HepG2 (cell line): ENCODE results near the gene ZDHHC3. TPM values are rescaled to one million over a fixed set of nuclear protein-coding genes. Genes with fewer than 3 reads are reported as not detected.

ENCODE experiments used
- ATAC-seq: fragments of 200-7000 bp; cut with Tn5 transposase; 3 replicates; pipeline ENCODE4 v1.9.1; 2020; ENCODE audit warnings: mild to moderate bottlenecking, moderate library complexity
- BruUV-seq: library from RNA; stranded (reverse); fragments of 400-500 nt; replicated peaks from 2 replicates; lab custom pipeline; 2021; lab: Mats Ljungman, UMichigan
- CTCF ChIA-PET: fragments of 300-600 bp; formaldehyde crosslinking; extraction: SDS; loops from one replicate; lab custom pipeline; 2021; ENCODE audit warnings: low total read pairs, inconsistent platforms, low intra/inter-chr PET ratio; lab: Yijun Ruan, JAX
- POLR2A ChIA-PET: fragments of 350-600 bp; sonication (Branson Sonifier 250); formaldehyde crosslinking; loops from one replicate; lab custom pipeline; 2020; ENCODE audit warnings: antibody characterized with exemption, inconsistent platforms; lab: Yijun Ruan, JAX
- DNase-seq: peaks from one replicate; pipeline ENCODE4 v3.0.0-alpha.2; 2015; ENCODE audit warnings: low spot score
- FAIRE-seq: peaks from 3 replicates; lab custom pipeline; 2011; peaks lifted over from hg19 to GRCh38; lab: Jason Lieb, UNC
- H2AFZ ChIP-seq: one replicate; pipeline ENCODE4 v1.6.1; 2011; ENCODE audit warnings: low read length, inconsistent platforms
- H3K27ac ChIP-seq: fragments of 300-600 bp; 3 replicates; pipeline ENCODE4 v1.8.0; 2011; ENCODE audit warnings: mixed run types, mild to moderate bottlenecking, mixed read lengths, low read length, inconsistent platforms; ENCODE audit not compliant: insufficient read depth; ENCODE audit errors: extremely low read length
- H3K27me3 ChIP-seq, 2 experiments: fragments of 200-600 bp in 1 of 2; 2 replicates in 1 of 2; 3 replicates in 1 of 2; pipeline versions ENCODE4 v1.6.0 to v1.8.0; 2011; ENCODE audit warnings: low read length in 2 of 2, mild to moderate bottlenecking in 2 of 2, moderate library complexity in 2 of 2, inconsistent platforms in 1 of 2; ENCODE audit not compliant: insufficient read depth in 2 of 2, control insufficient read depth in 1 of 2
- H3K36me3 ChIP-seq, 2 experiments: fragments of 200-600 bp in 1 of 2; replicated peaks in 1 of 2; 2 replicates in 1 of 2; 3 replicates in 1 of 2; pipeline versions ENCODE4 v1.5.1 to v1.8.0; 2011; ENCODE audit warnings: low read length in 2 of 2, inconsistent platforms in 1 of 2; ENCODE audit not compliant: insufficient read depth in 2 of 2, control insufficient read depth in 1 of 2
- H3K4me1 ChIP-seq: 2 replicates; pipeline ENCODE4 v1.5.1; 2012; ENCODE audit warnings: low read length, inconsistent platforms; ENCODE audit not compliant: insufficient read depth
- H3K4me2 ChIP-seq: 2 replicates; pipeline ENCODE4 v1.6.0; 2011; ENCODE audit warnings: low read depth, low read length, inconsistent platforms
- H3K4me3 ChIP-seq, 3 experiments: fragments of 200-600 bp in 1 of 3; sonication (generic), shearing (Covaris generic) in 1 of 3; replicated peaks in 1 of 3; 2 replicates each; pipeline ENCODE4 v1.5.1; 2011 to 2016; ENCODE audit warnings: low read length in 3 of 3, inconsistent platforms in 2 of 3, low read depth in 2 of 3, mild to moderate bottlenecking in 2 of 3, control low read depth in 1 of 3, mixed read lengths in 1 of 3; ENCODE audit not compliant: insufficient read depth in 1 of 3
- H3K79me2 ChIP-seq: one replicate; pipeline ENCODE4 v1.6.1; 2011; ENCODE audit warnings: low read length, inconsistent platforms; ENCODE audit not compliant: insufficient read depth
- H3K9ac ChIP-seq: 2 replicates; pipeline ENCODE4 v1.6.0; 2011; ENCODE audit warnings: mild to moderate bottlenecking, low read depth, low read length, inconsistent platforms; ENCODE audit not compliant: insufficient read depth
- H3K9me3 ChIP-seq: 2 replicates; pipeline ENCODE4 v1.5.1; 2012; ENCODE audit warnings: mild to moderate bottlenecking, low read length
- H4K20me1 ChIP-seq: 2 replicates; pipeline ENCODE4 v1.6.0; 2011; ENCODE audit warnings: inconsistent platforms, mild to moderate bottlenecking, low read length, moderate library complexity; ENCODE audit not compliant: insufficient read depth
- CEBPB ChIP-seq: IDR thresholded peaks from 2 replicates; pipeline ENCODE4 v1.6.1; 2011; ENCODE audit warnings: low read depth, low read length, improper control_type of control experiment, borderline replicate concordance
- CHD2 ChIP-seq: IDR thresholded peaks from 2 replicates; pipeline ENCODE4 v1.6.1; 2011; ENCODE audit warnings: low read depth, low read length, improper control_type of control experiment
- ESRRA ChIP-seq: sonication (generic); formaldehyde crosslinking; IDR thresholded peaks from 2 replicates; pipeline ENCODE4 v1.5.1; 2020; ENCODE audit warnings: mild to moderate bottlenecking, low read depth, missing genetic modification reagents
- FOXA1 ChIP-seq, 2 experiments: fragments of 450-650 bp in 1 of 2; sonication (generic) in 1 of 2; formaldehyde crosslinking in 1 of 2; IDR thresholded peaks; 2 replicates each; pipeline versions ENCODE4 v1.4.0 to v1.6.1; 2016 to 2020; ENCODE audit warnings: missing genetic modification reagents in 1 of 2
- GATA4 ChIP-seq: sonication (generic); IDR thresholded peaks from 2 replicates; pipeline ENCODE4 v1.6.1; 2016; ENCODE audit warnings: antibody characterized with exemption, low read depth, borderline replicate concordance
- GTF3A ChIP-seq: sonication (generic); formaldehyde crosslinking; conservative IDR thresholded peaks from 2 replicates; pipeline ENCODE4 v1.4.0; 2020; ENCODE audit warnings: mild to moderate bottlenecking, missing genetic modification reagents
- HDAC1 ChIP-seq: sonication (generic); formaldehyde crosslinking; IDR thresholded peaks from 2 replicates; pipeline ENCODE4 v1.5.1; 2020; ENCODE audit warnings: mild to moderate bottlenecking, missing genetic modification reagents
- KLF6 ChIP-seq: IDR thresholded peaks from 2 replicates; pipeline ENCODE4 v1.8.0; 2016; ENCODE audit warnings: missing biosample characterization, missing genetic modification reagents
- MEIS2 ChIP-seq: sonication (generic); formaldehyde crosslinking; IDR thresholded peaks from 2 replicates; pipeline ENCODE4 v1.9.0; 2021; ENCODE audit warnings: mild to moderate bottlenecking, missing genetic modification reagents
- NFIB ChIP-seq: sonication (generic); formaldehyde crosslinking; IDR thresholded peaks from 2 replicates; pipeline ENCODE4 v1.9.0; 2021; ENCODE audit warnings: missing genetic modification reagents, mild to moderate bottlenecking, borderline replicate concordance
- PAX8 ChIP-seq: sonication (generic); formaldehyde crosslinking; IDR thresholded peaks from 2 replicates; pipeline ENCODE4 v1.8.0; 2022; ENCODE audit warnings: mild to moderate bottlenecking, missing genetic modification reagents, borderline replicate concordance
- PHB2 ChIP-seq: fragments of 450-650 bp; IDR thresholded peaks from 2 replicates; pipeline ENCODE4 v1.6.1; 2018; ENCODE audit not compliant: partially characterized antibody
- PHF20 ChIP-seq: sonication (generic); formaldehyde crosslinking; IDR thresholded peaks from 2 replicates; pipeline ENCODE4 v1.5.0; 2020; ENCODE audit warnings: mild to moderate bottlenecking, missing genetic modification reagents
- SNRNP70 ChIP-seq: fragments of 200-400 bp; formaldehyde crosslinking; IDR thresholded peaks from 2 replicates; pipeline ENCODE4 v1.6.1; 2017; ENCODE audit warnings: mild to moderate bottlenecking, low read depth, low read length, moderate library complexity
- SP2 ChIP-seq: sonication (generic); formaldehyde crosslinking; IDR thresholded peaks from 2 replicates; pipeline ENCODE4 v1.5.1; 2020; ENCODE audit warnings: mild to moderate bottlenecking, missing genetic modification reagents
- ZFY ChIP-seq: sonication (generic); formaldehyde crosslinking; IDR thresholded peaks from 2 replicates; pipeline ENCODE4 v1.4.0; 2020; ENCODE audit warnings: missing genetic modification reagents
- ZNF138 ChIP-seq: sonication (generic); formaldehyde crosslinking; IDR thresholded peaks from 2 replicates; pipeline ENCODE4 v1.5.0; 2020; ENCODE audit warnings: mild to moderate bottlenecking, low read depth, missing genetic modification reagents
- ZNF343 ChIP-seq: sonication (generic); formaldehyde crosslinking; IDR thresholded peaks from 2 replicates; pipeline ENCODE4 v1.4.0; 2020; ENCODE audit warnings: mild to moderate bottlenecking, missing genetic modification reagents
- ZNF546 ChIP-seq: sonication (generic); formaldehyde crosslinking; conservative IDR thresholded peaks from 2 replicates; pipeline ENCODE4 v1.8.1; 2023; ENCODE audit warnings: mild to moderate bottlenecking, missing genetic modification reagents
- WGBS: methylation state at CpG from one replicate; pipeline ENCODE4 v1.1.6; 2017; ENCODE audit warnings: low lambda C conversion rate; 5-methylcytosine and 5-hydroxymethylcytosine counted together
- in situ Hi-C: cut with HindIII; loops from 2 replicates; pipeline ENCODE4 v1.10.0; 2017; ENCODE audit warnings: low pct_unique_long_range_greater_than_20kb; ENCODE audit not compliant: extremely low pct_ligation_motif_present
- intact Hi-C: fragments of 100-400 bp; cut with micrococcal nuclease; formaldehyde crosslinking; loops from one replicate; pipeline ENCODE4 v1.10.0; 2022; ENCODE audit not compliant: unreplicated experiment
- polyA plus RNA-seq, 8 experiments: library from polyadenylated mRNA; depleted of rRNA in 3 of 8; stranded (reverse) in 7 of 8; unstranded in 1 of 8; fragments of >200 nt; fragmentation: Illumina TruSeq in 4 of 8; extraction: Trizol in 4 of 8; gene quantifications; 2 replicates each; pipeline versions ENCODE4 v1.2.1 to v1.2.3, GENCODE V29; 2011 to 2016; ENCODE audit warnings: low read depth in 4 of 8, missing spikeins in 1 of 8, mixed read lengths in 1 of 8; ENCODE audit not compliant: insufficient read depth in 1 of 8
- total RNA-seq, 5 experiments: library from RNA; depleted of rRNA; stranded (reverse); fragments of >200 nt; fragmentation: Illumina TruSeq; extraction: Trizol; gene quantifications; 2 replicates each; pipeline ENCODE4 v1.2.3, GENCODE V29; 2016; ENCODE audit warnings: low read depth in 1 of 5
- TF ChIP-seq, protein P1 (sequence below): sonication (generic); formaldehyde crosslinking; IDR thresholded peaks from 2 replicates; pipeline ENCODE4 v1.4.0; 2020; ENCODE audit warnings: mild to moderate bottlenecking, missing genetic modification reagents
- TF ChIP-seq, protein P2 (sequence below): IDR thresholded peaks from 2 replicates; pipeline ENCODE4 v1.6.1; 2016; ENCODE audit warnings: control low read depth

The ZDHHC3 gene
- total and polyA plus RNA-seq, 2 of the 13 experiments (the other 11 are each of a cell fraction or from before 2014, with no cell fraction given): 44.1 to 65.7 TPM

GRCh38 chr3:45009868-45010267 lies 33.9 kb upstream of the ZDHHC3 start:
- WGBS: 100% methylated on average over 1 of the region's 1 CpG
- intact Hi-C loops: no loop called here
- TF ChIP-seq GATA4 (no peak), GTF3A (CRISPR knock-in tag) (no peak), ZNF546 (CRISPR knock-in tag) (no peak), NFIB (no peak), SNRNP70 (no peak), FOXA1 (IDR thresholded peaks at IDR 0.05) (no peak), FOXA1 (CRISPR knock-in tag; IDR thresholded peaks at IDR 0.05) (no peak), CEBPB (no peak), KLF6 (CRISPR knock-in tag) (no peak), ESRRA (CRISPR knock-in tag) (no peak), PHF20 (CRISPR knock-in tag) (no peak)

DNA sequence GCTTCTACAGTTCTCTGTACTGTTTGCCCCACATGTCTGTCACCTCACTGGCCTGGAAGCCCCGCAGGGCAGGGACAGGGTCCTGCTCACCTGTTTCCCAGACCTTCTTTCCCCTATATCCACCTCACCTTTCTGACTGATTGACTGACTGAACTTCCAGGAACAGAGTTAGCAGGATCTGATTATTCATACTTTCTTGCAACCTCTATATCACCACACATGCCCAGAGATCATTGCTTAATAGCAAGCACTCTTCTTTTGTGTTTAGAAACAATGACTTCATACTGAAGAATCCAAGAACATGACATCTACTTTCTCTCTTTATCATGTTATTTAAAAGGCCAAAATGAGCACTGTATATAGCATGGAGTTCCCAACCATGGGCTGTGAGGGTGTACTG lies 32.1 kb upstream of the ZDHHC3 start:
- Histone ChIP-seq H3K9ac (no peak overlapping the region), H3K79me2 (no peaks in the 10 kb centered on the region), H3K36me3 (peaks cover 25 to 80% of the 10 kb centered on the region in 2 experiments), H3K4me2 (no peak overlapping the region), H4K20me1 (no peaks in the 10 kb centered on the region), H3K4me1 (no peaks in the 10 kb centered on the region), H3K9me3 (no peaks in the 10 kb centered on the region), H3K4me3 (no peak overlapping the region), H2AFZ (no peak overlapping the region), H3K27me3 (no peaks in the 10 kb centered on the region), H3K27ac (no peak overlapping the region)
- ATAC-seq (no peak), FAIRE-seq (no peak), DNase-seq (no peak)
- ChIA-PET POLR2A (no interaction called here), CTCF (no interaction called here)
- BruUV-seq: no TSS peak
- in situ Hi-C loops (no loop called here), intact Hi-C loops (no loop called here)
- 91% methylated on average over 1 of the region's 1 CpG for WGBS
- TF ChIP-seq ZNF343 (CRISPR knock-in tag) (no peak), MEIS2 (CRISPR knock-in tag) (no peak), HDAC1 (CRISPR knock-in tag) (no peak), CHD2 (no peak), SP2 (CRISPR knock-in tag) (no peak), PHB2 (no peak), PAX8 (CRISPR knock-in tag) (no peak), ZNF138 (CRISPR knock-in tag) (no peak), ZFY (CRISPR knock-in tag) (no peak)
- TF ChIP-seq, protein P1, sequence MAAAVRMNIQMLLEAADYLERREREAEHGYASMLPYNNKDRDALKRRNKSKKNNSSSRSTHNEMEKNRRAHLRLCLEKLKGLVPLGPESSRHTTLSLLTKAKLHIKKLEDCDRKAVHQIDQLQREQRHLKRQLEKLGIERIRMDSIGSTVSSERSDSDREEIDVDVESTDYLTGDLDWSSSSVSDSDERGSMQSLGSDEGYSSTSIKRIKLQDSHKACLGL: no peak
- TF ChIP-seq, protein P2, sequence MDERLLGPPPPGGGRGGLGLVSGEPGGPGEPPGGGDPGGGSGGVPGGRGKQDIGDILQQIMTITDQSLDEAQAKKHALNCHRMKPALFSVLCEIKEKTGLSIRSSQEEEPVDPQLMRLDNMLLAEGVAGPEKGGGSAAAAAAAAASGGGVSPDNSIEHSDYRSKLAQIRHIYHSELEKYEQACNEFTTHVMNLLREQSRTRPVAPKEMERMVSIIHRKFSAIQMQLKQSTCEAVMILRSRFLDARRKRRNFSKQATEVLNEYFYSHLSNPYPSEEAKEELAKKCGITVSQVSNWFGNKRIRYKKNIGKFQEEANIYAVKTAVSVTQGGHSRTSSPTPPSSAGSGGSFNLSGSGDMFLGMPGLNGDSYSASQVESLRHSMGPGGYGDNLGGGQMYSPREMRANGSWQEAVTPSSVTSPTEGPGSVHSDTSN: no peak

More at GRCh38 chr3:45009868-45010267, 33.9 kb upstream of the ZDHHC3 start:
- Histone ChIP-seq H2AFZ (no peak overlapping the region), H3K79me2 (no peaks in the 10 kb centered on the region), H3K9me3 (no peaks in the 10 kb centered on the region), H3K27ac (no peak overlapping the region), H3K4me1 (0 out of 2 replicates have a peak, but pooled peaks cover 4% of the 10 kb centered on the region), H3K9ac (no peak overlapping the region), H3K36me3 (peaks cover 21 to 72% of the 10 kb centered on the region in 2 experiments; a peak in 4 of 5 replicates), H3K4me2 (no peak overlapping the region), H4K20me1 (no peaks in the 10 kb centered on the region), H3K4me3 (no peak overlapping the region), H3K27me3 (no peaks in the 10 kb centered on the region)
- ChIA-PET CTCF (no interaction called here), POLR2A (no interaction called here)
- BruUV-seq: no TSS peak
- ATAC-seq (no peak), DNase-seq (no peak), FAIRE-seq (no peak)
- in situ Hi-C loops: no loop called here
